Stimulated activated CD4-positive, alpha-beta T cell treated with anti-CD3 and anti-CD28 coated beads, Interleukin-4, amount 100 ng/mL, for 24 hours (primary cell): Measurements from ENCODE around the gene SCCPDH.

ENCODE experiments used
- DNase-seq: peaks from one replicate; pipeline ENCODE4 v3.0.0-alpha.2; 2020

The SCCPDH gene

DNA sequence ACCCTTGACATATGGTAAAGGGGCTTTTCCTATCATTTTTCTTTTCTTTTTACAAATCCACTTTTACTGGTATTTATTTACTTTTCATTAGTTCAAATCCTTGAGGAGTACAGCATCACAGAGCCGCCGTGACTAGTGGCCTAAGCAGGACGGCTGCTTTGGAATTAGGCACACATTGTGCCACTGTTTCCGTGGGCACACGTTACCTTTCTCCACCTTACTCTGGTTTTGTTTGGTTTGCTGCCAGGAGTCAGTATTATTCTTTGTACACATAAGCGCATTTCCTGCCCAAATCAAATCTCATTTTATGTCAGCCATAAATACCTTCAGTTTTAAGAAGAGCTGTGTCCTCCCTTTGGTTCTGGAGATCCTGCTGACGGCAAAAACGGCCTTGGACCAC lies 31.2 kb downstream of the SCCPDH start:
- DNase-seq: no peak

DNA sequence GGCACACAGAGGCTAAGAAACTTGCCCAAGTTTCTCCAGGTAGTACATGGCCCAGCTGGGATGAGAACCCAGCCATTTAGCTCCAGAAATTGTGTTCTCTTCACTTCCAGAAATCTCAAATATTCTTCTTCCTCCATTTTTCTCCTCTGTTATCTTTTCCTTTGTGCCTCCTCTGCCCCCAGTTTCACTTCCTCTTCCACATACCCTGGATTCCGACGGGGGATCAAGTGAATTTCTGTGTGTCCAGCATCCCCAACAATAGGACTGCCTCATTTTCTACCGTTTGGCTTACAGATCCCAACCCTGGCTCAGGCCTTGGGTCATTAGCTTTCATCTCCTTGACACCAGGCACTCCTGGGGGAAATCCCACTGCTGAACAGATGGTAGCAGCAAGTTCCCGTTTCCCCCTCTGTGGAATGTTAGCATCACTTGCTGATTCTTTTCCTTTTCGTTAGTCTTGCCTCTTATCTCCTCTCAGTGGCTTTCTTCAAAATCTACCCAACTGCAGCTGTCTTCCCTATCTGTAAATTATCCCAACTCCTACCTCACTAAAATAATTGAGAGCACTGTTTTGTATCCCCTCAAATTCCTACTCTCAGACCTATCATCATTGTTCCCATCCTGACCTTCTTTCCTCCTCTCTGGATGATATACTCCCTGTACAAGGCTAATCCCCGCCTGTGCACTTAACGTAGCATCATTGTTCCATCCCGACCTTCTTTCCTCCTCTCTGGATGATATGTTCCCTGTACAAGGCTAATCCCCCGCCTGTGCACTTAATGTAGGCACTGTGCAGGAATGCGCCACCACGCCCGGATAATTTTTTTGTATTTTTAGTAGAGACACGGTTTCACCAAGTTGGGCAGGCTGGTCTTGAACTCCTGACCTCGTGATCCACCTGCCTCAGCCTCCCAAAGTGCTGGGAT lies 36.5 kb downstream of the SCCPDH start:
- no peak for DNase-seq

DNA sequence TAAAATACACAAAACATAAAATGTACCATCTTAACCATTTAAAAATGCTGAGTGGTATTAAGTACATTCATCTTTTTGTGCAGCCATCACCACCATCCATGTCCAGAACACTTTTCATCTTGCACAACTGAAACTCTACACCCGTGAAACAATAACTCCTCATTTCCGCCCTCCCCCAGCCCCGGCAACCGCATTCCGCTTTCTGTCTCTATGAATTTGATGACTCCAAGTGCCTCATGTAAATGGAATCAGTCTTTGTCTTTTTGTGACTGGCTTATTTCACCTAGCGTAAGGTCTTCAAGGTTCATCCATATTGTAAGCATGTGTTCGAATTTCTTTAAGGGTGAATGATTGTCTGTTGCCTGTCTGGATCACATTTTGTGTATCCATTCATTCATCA lies 37.2 kb downstream of the SCCPDH start:
- no peak for DNase-seq

DNA sequence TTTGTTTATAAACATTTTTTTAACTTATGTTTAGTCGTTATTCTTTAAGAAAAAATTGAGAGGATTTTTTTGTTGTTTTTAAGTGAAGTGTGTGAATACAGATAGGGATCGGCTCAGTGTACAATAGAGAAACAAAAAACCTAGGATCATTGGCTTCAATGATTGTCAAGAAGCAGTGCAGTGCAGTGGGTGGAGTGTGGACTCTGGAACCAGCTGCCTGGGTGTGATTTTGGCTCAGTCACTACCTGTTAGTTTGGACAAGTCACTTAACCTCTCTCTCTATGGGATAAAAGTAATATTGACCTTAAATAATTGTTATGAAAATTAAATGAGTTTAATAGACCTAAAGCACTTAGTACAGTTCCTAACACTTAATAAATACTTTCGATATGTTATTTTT lies 41.3 kb downstream of the SCCPDH start:
- no peak for DNase-seq

DNA sequence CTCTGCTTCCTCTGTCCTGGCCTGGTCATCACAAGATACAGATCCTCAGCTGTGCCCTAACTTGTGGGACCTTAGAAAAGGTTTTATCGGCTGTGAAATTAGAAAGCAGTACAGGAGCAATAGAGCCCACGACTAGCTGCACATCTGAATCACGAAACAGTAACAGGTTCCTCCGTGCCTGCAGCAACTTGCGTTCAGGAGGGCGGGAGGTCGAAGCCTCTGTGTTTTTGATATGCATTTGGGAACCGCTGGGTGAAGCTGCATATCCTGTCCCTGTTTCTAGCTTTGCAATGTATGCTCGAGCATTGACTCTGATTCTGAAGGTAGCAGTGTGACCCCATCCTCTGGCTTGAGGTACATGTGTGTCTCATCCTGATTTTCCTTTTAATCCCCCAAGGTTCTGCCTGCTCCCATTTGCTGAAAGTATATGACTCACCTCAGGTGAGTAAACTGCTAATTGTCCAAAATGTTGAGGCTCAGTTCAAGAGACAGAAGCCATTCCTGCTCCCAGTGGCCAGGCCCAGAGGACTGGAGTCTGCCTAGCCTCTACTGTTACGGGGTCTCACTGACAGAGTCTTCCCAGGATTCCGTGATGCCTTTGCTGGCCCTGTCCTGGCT lies 44.3 kb downstream of the SCCPDH start:
- DNase-seq: no peak

DNA sequence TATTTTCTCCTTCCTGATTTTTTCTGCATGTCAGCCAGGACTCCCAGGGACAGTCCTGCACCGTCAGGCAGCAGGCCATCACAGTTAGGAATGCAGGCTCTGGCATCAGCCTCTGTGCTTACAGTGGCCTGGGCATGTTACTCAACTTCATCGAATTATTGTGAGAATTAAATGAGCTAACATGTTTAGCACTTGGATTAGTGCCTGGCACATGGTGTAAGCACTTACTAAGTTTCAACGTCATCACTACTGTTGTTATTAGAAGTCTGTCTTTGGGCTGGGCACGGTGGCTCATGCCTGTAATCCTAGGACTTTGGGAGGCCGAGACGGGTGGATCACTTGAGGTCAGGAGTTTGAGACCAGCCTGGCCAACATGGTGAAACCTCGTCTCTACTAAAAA lies 45.1 kb downstream of the SCCPDH start:
- DNase-seq: no peak

DNA sequence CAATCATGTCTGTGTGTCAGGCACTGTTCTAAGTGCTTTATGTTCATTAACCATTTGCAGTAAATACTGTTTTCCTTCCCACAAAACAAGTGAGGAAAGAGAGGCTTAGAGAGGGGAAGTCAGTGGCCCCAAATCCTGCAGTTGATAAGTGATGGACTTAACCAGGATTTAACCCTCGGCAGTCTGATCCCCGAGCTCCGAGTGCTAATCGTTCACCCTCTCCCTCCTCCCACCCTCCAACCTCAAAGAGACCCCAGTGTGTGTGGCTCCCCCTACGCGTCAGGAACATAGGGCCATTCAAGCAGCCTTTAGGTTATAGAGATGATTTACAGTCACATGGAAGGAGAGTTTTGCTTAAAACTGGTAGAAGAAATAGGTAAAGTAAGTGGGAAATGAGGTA lies 47.2 kb downstream of the SCCPDH start:
- no peak for DNase-seq

DNA sequence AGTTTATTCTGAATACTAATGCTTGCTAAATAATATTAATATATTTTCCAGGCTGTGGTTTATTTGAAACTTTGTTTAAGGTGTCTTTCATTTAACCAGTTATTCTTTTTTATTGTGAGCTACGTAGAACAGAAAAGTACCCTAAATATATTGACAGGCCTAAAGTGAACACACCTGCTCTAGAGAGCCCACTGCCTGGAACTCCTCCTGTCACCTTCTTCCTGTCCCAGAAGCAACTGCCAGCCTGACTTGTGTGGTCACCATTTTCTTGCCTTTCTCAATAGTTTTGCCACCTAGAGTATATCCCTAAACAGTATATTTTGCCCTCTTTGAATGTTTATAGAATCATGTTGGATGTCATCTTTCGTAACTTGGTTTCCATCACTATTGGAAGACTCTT lies 48.5 kb downstream of the SCCPDH start:
- DNase-seq: no peak

DNA sequence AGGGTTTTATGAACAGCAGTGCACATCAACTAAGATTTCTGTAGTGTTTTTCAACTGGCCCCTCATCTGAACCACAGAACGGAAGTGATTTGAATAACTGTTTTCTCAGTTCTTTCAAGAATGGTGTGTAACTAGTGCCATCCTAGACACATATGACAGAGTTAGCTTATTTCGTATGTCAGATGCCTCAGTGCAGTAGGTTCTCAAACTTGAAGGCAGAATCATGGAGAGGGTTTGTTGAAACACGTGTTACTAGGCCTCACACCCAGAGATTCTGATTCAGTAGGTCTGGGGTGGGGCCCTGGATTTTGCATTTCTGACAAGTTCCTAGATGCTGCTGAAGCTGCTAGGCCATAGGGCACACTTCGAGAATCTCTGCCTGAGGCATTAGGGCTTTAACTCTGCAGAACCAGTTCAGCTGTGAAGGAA lies 49.0 kb downstream of the SCCPDH start:
- DNase-seq: no peak

DNA sequence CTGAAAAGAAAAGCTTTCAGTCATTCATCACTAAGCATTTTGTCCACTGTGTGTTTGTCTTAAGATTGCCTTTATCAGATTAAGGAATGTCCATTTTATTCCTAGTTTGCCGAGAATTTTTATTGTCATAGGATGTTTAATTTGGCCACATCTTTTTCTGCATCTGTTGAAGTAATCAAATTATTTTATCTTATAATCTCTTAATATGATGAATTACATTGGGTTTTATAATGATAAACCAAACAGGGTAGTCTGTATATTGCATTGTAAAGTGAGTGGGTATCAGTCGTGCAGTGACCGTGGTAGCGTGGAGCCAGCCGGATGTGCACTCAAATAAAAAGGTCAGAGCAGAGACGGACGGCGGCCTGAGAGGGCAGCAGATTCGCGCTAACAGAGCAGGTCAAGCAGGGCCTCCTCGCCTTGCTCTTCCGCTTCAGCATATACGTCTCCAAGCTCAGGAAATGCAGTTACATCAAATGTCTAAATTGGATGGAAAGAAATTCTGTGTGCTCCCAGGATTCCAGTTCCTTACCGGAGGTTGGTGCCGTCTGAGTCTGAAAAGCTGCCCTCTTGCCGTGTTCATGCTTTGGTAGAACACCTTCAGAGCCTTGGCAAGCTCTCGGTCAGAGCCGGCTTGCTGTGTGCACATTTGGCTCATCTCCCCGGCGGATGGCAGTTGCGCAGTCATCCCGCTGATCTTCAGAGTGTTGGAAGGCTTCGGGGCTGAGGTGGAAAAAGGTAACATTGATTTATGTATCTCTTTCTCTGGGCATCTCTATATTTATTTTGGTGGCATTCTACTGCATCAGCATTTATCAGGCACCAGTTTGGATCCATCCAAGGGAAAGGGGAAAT lies 51.5 kb downstream of the SCCPDH start:
- no peak for DNase-seq

DNA sequence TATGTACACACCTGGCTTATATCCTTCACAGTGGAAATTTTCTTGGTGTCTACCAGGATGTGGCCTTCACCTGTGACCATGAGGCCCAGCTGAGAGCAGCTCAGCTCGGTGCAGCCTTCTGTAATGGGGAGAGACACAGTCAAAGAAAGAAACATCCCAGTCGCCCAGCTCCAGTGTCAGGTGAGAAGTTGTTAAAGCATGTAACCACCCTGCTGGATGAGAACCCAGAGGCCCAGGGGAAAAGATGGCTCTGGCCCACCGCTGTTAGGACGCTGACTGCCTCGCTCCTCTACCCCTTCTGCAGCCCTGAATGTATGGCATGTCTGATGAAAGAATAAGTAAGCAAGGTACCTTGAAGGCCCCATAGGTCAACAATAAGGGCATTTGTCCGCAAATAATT lies 52.7 kb downstream of the SCCPDH start:
- DNase-seq: no peak

DNA sequence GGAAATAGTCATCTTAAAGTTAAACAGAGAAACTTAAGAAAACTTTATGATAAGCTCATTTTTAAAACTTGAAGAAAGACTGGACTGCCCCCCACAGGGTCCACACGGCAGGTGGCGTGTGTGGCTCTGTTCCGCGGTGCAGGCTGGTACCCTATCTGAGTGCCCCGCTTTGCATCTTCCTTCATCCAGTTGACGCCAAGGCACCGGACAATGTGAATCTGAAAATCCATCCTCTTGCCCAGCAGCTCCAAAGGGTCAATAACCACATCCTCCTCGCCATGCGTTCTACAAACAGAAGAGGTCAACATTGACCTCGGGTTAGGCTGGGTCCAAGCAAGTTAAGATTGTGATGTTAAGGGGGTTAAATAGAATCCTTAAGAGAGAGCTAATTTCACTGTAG lies 54.5 kb downstream of the SCCPDH start:
- DNase-seq: no peak

DNA sequence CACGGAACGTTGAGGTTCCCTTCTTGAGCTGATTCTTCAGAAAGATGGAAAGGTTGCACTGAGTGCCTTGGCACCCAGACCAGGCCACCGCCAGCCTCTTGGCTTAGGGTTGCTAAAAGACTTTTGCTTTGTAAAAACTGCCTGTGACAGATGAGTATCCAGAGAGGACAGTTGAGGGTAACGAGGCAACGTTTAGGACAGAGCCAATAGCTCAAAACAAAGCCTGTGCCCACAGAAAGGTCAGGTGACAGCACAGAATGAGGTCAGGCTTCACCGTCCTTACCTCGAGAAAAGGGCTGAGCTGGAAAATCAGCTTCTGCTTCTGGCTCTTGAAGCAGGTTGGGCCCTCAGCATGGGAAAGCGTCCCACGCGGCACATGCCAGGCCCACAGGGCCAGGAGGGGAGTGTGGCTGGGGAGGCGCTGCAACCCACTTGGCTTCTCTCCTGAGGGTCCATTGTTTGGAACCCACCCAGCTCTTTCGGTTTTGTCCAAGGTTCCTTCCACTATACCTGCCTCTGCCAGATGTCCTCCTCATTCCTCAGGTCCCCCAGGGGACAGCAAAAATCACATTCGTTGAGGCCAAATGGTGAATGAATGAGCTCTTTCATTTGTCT lies 55.5 kb downstream of the SCCPDH start:
- DNase-seq: no peak

DNA sequence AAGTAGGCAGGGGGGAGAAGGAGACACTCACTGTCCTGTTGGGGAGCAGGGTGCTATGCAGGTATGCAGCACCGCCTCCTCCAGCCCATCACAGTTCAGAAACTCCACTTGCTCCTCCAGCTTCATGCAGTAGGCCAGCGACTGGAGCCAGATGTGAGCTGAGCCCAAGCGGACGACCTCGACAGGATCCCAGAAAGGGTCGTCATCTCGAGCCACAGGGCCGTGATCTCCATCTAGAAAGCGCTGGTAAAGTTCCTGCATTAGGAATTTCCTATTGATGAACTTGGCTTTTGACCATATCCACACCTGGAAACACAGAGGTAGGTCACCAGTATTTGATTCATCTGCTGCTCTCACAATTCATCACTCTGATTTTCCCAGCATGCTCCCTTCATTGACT lies 56.1 kb downstream of the SCCPDH start:
- DNase-seq: no peak

DNA sequence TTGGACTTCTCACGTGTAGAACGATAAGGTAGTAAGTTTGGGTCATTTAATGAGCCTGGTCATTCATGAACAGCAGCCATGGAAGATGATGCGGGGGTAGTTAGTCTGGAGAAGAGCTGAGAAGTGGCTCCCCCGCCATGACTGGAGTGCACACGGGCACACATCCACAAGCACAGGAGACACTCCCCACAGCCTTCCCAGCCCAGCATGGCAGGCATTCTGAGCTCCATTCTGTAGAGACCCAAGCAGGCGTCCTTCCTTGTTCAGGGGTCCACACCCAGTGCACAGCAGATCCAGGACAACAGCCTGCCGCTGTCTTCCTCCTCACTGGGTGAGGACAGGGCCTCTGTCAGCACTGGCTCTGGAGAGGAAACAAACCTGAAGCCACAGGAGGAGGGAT lies 57.0 kb downstream of the SCCPDH start:
- no peak for DNase-seq

DNA sequence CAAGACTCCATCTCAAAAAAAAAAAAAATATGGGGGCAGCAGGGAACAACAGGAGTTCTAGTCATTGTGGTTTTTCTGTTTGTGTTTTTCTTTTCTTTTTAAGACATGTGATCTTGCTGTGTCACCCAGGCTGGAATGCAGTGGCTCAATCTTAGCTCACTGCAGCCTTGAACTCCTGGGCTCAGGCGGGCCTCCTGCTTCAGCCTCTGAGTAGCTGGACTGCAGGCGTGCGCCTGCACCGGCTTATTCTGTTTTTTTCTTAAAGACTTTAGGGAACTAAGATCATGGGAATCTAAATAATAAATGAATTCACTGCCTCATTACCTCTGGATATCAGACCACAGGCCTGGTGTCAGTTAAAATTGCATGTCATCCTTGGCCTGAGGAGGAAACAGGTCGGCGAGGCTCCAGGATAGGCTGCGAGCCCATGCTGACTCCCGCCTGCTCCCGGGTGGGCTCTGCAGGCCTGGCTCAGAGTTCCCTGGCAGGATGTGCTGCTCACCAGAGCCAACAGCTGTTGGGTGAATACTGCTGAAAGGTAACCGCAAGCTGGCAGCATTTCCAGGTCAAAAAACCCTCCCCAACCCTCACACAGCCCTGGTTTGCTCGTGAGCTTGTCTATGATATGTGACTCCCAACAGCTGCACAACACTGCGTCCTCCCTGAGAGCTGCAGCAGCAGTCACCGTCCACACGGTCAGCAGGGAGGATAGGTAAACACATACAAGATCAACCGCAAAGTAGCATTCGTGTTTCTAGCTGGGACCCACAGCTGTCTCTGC lies 58.1 kb downstream of the SCCPDH start:
- no peak for DNase-seq

DNA sequence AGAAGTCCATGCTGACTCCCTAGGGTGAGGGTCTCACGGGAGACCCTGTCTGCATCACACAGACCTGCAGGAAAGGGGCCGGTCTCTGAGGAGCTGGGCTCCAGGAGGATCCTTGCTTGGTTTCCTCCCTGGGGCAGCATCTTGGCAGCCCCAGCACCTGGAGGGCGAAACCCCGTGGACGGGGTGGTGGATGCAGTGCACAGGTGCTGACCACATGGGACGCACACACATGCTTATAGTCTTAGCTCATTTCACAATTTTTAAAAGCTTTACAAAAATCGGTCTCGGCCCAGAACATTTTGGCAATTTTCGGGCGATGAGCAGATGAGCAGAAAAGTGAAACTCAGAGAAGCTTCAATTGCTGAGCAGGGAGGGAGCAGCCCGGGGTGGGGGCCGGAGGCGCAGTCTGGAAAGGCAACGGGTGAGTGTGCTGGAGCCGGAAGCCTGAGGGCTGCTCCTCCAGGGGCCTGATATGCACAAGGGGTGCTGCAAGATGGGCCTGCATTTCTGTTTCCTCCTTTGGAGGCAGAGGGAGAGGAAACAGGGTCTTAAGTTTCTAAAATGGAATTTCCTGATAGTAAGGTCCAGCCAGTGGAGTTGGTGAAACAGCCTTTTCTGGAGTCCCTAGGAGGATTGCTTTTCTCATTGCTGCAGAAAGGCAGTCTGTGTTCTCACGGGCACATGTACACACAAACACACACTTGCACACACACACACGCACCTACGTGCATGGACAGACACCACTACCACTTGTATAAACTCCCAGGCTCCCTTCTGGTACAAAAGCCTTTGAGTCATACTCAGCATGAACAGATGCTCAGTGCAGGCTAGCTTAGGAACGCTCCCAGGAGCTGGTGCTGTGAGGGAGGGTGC lies 60.6 kb downstream of the SCCPDH start:
- no peak for DNase-seq

DNA sequence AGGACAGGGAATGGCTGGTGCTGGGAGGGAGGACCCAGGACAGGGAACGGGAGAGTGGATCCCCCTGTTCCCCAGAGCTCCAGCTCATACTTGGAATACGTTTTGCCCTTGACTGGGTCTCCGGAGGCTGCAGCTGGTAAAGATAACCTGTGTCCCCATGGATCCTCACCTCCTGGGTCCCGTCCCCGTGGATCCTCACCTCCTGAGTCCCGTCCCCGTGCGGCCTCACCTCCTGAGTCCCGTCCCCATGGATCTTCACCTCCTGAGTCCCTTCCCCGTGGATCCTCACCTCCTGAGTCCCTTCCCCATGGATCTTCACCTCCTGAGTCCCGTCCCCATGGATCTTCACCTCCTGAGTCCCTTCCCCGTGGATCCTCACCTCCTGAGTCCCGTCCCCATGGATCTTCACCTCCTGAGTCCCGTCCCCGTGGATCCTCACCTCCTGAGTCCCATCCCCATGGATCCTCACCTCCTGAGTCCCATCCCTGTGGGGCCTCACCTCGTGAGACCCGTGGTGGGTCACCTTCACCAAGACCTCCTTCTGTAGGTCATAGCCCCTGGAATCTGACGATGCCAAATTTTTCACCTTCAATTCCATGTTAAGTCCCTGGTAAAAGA lies 61.4 kb downstream of the SCCPDH start:
- no peak for DNase-seq

DNA sequence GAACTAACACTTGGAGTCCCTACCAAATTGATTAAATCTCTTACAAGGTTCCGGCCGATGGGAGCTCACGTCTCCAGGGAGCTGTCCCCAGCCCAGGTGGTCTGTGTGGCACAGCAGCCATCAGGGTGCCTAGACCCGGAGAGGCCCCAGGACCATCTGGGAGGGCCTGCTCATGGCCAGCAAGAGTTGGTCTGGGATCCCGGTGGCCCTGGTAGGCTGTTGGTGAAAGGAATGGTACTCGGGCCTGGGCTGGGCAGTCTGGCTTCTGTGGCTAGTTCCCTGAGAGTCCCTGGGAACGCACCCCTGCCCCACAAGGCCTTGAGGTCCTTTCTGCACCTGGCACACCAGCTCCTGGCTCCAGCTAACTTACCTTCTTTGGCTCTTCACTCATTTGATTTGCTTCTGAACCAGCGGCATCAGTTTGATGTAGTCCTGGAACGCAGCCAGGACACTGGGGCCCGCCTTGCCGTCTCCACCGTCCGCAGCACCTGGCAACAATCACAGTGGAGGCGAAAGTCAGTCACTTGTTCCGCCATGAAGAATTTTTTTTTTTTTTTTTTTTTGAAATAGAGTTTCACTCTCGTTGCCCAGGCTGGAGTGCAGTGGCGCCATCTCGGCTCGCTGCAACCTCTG lies 62.5 kb downstream of the SCCPDH start:
- no peak for DNase-seq

DNA sequence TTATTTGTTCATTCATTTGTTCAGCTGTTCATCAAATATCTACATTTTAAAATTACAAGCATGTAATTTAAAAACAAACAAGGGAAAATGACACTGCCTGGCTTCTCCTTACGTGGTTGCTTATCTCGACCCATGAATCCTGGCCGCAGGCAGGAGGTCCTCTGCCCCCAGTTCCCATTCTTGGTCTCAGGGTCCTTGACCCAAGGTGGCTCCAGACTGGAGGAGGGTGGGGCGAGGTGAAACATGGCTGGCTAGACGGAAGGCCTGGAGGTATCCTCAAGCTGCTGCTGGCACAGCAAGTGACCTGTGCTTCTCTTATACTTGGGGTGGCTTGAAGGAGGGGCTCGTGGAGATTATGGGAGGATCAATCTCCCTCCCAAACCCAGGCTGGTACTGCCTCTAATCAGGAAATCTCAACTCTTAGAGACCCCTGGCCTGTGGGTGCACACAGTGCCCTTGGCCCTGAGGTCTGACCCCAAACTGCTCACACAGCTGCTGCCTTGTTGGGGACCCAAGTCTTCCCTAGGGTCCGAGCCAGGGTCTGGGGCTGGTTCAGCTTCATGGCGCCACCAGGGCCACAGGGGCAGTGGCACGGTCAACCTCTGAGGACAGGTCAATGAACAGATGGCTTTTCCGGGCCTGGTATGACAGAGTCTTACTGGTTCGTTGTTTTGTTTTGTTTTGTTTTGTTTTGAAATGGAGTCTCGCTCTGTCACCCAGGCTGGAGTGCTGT lies 63.7 kb downstream of the SCCPDH start:
- no peak for DNase-seq
